ENCODE results near the gene MLLT1. TPM values are rescaled to one million over a fixed set of nuclear protein-coding genes. Genes with fewer than 3 reads are reported as not detected.

Gene MLLT1
- total and polyA plus RNA-seq, 12 donors, result 21.4 to 48.3 (median 31.7) TPM

Other genes with a start within 250 kb of the MLLT1 start
- 10 to 100 TPM in 1 of 10 donors, 1 to 10 TPM in 9; 4.2 to 11.5 (median 5.0) TPM for gene RFX2, start 169.5 kb downstream of the MLLT1 start, total RNA-seq
- 10 to 100 TPM in 1 of 2 donors, 1 to 10 TPM in 1; 6.6 to 17.4 TPM for gene RFX2, start 169.5 kb downstream of the MLLT1 start, polyA plus RNA-seq
- not detected for gene ACSBG2, start 144.3 kb downstream of the MLLT1 start, total RNA-seq
- gene ACSBG2, start 144.3 kb downstream of the MLLT1 start, polyA plus RNA-seq, result not detected
- gene ACER1, start 53.6 kb upstream of the MLLT1 start, total RNA-seq, result not detected
- gene ACER1, start 53.6 kb upstream of the MLLT1 start, polyA plus RNA-seq, result not detected
- gene CLPP, start 81.6 kb upstream of the MLLT1 start, total RNA-seq, result 10 to 100 TPM; 46.0 to 90.0 (median 60.0) TPM
- 100 to 1,000 TPM in 1 of 2 donors, 10 to 100 TPM in 1; 53.2 to 131 TPM for gene CLPP, start 81.6 kb upstream of the MLLT1 start, polyA plus RNA-seq
- gene ALKBH7, start 92.8 kb upstream of the MLLT1 start, total RNA-seq, result 100 to 1,000 TPM; 134 to 221 (median 171) TPM
- gene ALKBH7, start 92.8 kb upstream of the MLLT1 start, polyA plus RNA-seq, result 100 to 1,000 TPM; 108 to 159 TPM
- gene PSPN, start 96.0 kb upstream of the MLLT1 start, total RNA-seq, result 1 to 10 TPM in 1 of 10 donors, under 1 TPM in 9; 0.36 to 1.4 (median 0.61) TPM
- gene PSPN, start 96.0 kb upstream of the MLLT1 start, polyA plus RNA-seq, result under 1 TPM; 0.88 to 0.99 TPM
- gene GTF2F1, start 113.2 kb upstream of the MLLT1 start, total RNA-seq, result 10 to 100 TPM; 26.4 to 36.4 (median 30.8) TPM
- 10 to 100 TPM; 23.3 to 44.8 TPM for gene GTF2F1, start 113.2 kb upstream of the MLLT1 start, polyA plus RNA-seq
- 100 to 1,000 TPM in 3 of 10 donors, 10 to 100 TPM in 7; 77.3 to 125 (median 90.5) TPM for gene KHSRP, start 144.8 kb upstream of the MLLT1 start, total RNA-seq
- 10 to 100 TPM; 50.9 to 73.7 TPM for gene KHSRP, start 144.8 kb upstream of the MLLT1 start, polyA plus RNA-seq
- gene SLC25A41, start 153.8 kb upstream of the MLLT1 start, total RNA-seq, result under 1 TPM in 6 of 10 donors, not detected in 4; 0.17 to 0.48 (median 0.38) TPM
- 1 to 10 TPM; 1.4 to 1.7 TPM for gene SLC25A41, start 153.8 kb upstream of the MLLT1 start, polyA plus RNA-seq
- 100 to 1,000 TPM in 5 of 10 donors, 10 to 100 TPM in 5; 72.2 to 126 (median 95.4) TPM for gene SLC25A23, start 179.8 kb upstream of the MLLT1 start, total RNA-seq
- 100 to 1,000 TPM in 1 of 2 donors, 10 to 100 TPM in 1; 53.4 to 104 TPM for gene SLC25A23, start 179.8 kb upstream of the MLLT1 start, polyA plus RNA-seq
- gene CRB3, start 184.3 kb upstream of the MLLT1 start, total RNA-seq, result not detected
- under 1 TPM in 1 of 2 donors, not detected in 1; 0.28 TPM for gene CRB3, start 184.3 kb upstream of the MLLT1 start, polyA plus RNA-seq
- 1 to 10 TPM in 3 of 10 donors, under 1 TPM in 7; 0.09 to 4.0 (median 0.69) TPM for gene DENND1C, start 201.8 kb upstream of the MLLT1 start, total RNA-seq
- gene DENND1C, start 201.8 kb upstream of the MLLT1 start, polyA plus RNA-seq, result 1 to 10 TPM in 1 of 2 donors, under 1 TPM in 1; 0.43 to 1.1 TPM
- 1 to 10 TPM in 4 of 10 donors, under 1 TPM in 6; 0.19 to 6.6 (median 0.81) TPM for gene TUBB4A, start 222.3 kb upstream of the MLLT1 start, total RNA-seq
- gene TUBB4A, start 222.3 kb upstream of the MLLT1 start, polyA plus RNA-seq, result 1 to 10 TPM in 1 of 2 donors, under 1 TPM in 1; 0.46 to 2.9 TPM